ENCODE data around the gene CRELD2.

CRELD2 gene

GRCh38 chr22:49933236-49934159, 15.1 kb downstream of the CRELD2 start:
- no peak for FAIRE-seq

GRCh38 chr22:49934160-49934890, 15.9 kb downstream of the CRELD2 start:
- no peak for FAIRE-seq

DNA sequence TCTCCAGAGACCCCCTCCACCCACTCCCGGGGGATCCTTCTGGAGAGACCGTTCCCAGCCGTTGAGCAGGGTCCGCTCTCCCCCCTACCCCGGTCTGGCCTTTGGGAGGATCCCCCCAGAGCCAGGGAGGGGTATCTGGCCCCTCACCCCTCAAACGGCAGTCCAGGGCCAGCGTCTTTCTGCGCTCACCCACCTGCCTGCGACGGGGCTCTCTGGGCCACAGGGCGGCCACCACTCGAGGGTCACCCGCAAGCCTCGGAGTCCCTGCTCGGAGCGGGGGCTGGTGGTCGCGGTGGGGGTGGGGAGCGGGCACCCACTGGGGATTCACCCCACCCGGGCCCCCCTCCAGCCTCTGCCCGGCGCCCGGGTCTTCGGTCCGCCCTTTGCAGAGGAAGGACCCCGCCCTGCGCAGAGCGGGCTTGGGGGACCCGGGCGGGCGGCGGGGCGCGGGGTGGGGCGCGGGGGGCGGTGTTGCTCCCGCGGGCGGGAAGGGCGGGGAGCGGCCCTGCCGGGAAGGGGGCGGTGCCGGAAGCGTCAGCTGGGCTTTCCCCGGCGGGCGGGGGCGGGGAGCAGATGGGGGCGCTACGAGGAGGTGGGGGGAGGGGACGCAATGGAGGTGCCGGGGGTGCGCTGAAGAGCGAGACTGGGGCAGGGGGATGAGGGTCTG, 16.6 kb downstream of the CRELD2 start:
- FAIRE-seq = no peak

DNA sequence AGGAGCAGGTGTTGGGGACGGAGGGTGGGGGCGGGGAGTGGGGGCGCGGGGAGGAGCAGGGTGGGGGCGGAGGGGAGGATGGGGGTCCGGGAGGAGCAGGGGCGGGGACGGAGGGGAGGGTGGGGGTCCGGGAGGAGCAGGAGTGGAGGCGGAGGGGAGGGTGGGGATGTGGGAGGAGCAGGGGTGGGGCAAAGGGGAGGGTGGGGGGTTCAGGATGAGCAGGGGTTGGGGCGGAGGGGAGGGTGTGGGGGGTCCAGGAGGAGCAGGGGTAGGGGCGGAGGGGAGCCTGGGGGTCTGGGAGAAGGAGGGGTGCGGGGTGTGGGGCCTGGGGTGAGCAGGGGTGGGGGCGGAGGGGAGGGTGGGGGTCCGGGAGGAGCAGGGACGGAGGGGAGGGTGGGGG, 17.1 kb downstream of the CRELD2 start:
- FAIRE-seq = no peak

DNA sequence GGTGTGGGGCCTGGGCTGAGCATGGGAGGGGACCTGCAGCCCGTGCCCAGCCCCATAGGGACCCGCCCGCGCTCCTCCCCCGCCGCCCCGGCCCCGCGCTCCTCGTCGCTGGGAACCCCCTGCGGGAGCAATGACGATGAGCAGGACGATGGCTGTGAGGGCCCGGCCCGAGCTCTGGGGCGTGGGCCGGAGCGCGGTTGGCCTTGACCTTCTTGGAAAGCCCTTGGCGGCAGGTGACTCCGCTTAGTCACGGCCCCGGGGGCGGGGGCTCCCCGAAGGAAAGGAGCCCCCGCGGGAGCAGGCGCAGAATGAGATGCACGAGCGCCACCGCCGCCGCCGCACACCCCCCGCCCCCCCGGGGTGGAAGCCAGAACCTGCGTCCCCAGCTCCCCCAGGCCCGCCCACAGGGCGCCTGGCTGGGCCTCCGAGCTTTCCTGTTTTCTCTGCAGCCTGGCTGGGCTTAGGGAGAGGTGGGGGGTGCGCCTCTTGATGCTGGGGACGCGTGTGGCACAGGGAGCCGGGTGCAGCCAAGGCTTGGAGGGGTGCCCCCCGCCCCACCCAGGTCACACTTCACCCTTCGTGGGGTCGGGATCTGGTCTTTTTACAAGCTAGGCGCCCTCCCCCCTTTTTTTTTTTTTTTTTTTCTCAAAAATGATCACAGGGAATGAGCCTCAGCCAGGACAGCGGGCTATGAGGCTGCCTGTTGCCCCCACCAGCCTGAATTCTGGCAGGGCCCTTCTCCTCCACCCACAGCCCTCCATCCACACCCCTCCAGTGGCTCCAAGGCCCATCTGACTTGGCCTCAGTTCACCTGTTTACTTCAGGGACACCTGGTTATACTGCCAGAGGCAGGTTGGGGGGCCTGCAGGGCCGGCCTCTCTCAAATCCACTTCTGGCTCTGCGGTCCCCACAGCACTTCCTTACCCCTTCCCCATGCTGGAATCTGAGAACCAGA, 17.9 kb downstream of the CRELD2 start:
- FAIRE-seq = no peak

- FAIRE-seq = no peak
These were observed 18.7 kb downstream of the CRELD2 start for GRCh38 chr22:49936973-49937757.

GRCh38 chr22:49937758-49938564, 19.5 kb downstream of the CRELD2 start:
- no peak for FAIRE-seq

DNA sequence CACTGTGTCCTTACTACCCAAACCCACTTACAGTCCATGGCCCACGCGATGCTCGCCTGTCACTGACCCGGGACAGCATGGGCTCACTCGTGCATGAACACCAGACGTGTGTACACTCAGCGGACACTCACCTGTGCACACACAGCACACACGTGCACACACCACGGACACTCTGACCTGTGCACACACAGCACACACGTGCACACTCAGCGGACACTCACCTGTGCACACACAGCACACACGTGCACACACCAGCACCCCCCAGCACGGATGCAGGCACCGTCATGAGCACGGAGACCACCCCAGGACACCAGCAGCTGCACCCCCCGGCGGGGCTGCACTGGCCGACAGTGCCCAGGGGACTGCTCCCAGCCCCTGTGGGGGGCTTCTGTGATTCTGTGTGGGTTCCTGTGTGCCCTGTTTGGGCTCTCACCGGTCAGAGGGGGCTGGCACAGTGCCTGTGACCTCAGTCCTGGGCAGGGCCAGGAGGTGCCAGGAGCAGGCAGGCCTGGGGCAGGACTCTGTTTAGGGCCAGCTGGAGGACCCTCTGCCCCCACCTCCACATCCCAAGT, 20.2 kb downstream of the CRELD2 start:
- no peak for FAIRE-seq

- FAIRE-seq = no peak
These were observed 23.3 kb downstream of the CRELD2 start for GRCh38 chr22:49941507-49942316.

DNA sequence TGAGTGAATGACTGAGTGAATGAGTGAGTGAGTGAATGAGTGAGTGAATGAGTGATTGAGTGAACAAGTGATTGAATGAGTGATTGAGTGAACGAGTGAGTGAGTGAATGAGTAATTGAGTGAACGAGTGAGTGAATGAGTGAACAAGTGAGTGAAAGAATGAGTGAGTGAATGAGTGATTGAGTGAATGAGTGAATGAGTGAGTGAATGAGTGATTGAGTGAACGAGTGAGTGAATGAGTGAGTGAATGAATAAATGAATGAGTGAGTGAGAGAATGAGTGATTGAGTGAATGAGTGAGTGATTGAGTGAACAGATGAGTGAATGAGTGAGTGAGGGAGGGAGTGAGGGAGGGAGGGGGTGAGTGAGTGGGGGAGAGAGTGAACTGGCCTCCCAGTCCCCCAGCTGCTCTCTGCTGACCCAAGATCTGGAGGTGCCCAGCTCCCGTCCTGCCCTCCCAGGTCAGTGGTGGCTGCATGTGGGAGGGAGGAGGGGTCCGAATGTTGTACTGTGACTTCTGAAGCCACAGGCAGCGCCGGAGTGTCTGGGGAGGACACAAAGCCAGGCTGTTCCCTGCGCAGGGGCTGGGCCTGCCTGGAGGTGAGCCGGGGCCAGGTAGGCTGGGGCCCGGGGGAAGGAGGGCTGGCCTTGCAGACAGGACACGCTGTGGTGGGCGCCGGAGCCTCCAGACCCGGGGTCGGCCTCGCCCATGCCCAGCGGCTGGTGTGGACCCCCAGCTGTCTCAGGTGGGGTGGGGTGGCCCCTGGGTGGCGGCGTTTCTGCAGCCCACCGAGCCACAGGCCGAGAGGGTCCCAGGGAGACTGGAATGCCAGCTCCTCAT, 24.4 kb downstream of the CRELD2 start:
- no peak for FAIRE-seq

- no peak for FAIRE-seq
These were observed 25.0 kb downstream of the CRELD2 start for GRCh38 chr22:49943405-49943765.

- FAIRE-seq = no peak
These were observed 25.5 kb downstream of the CRELD2 start for GRCh38 chr22:49943771-49944398.

- no peak for FAIRE-seq
These were observed 26.0 kb downstream of the CRELD2 start for GRCh38 chr22:49944399-49944891.

DNA sequence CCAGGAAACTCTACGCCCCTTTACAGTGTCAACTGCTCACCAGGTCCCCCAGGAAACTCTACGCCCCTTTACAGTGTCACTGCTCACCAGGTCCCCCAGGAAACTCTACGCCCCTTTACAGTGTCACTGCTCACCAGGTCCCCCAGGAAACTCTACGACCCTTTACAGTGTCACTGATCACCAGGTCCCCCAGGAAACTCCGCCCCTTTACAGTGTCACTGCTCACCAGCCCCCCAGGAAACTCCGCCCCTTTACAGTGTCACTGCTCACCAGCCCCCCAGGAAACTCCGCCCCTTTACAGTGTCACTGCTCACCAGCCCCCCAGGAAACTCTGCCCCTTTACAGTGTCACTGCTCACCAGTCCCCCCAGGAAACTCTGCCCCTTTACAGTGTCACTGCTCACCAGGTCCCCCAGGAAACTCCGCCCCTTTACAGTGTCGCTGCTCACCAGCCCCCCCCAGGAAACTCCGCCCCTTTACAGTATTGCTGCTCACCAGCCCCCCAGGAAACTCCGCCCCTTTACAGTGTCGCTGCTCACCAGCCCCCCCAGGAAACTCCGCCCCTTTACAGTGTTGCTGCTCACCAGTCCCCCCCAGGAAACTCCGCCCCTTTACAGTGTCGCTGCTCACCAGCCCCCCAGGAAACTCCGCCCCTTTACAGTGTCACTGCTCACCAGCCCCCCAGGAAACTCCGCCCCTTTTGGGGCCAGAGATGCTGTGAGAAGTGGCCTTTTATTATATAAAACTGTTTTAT, 26.8 kb downstream of the CRELD2 start:
- FAIRE-seq = peak; percentile 96

GRCh38 chr22:49946612-49947295, 28.3 kb downstream of the CRELD2 start:
- no peak for FAIRE-seq

GRCh38 chr22:49947296-49947622, 28.8 kb downstream of the CRELD2 start:
- no peak for FAIRE-seq
